ENCODE results near the gene CTDSPL. TPM values are rescaled to one million over a fixed set of nuclear protein-coding genes. Genes with fewer than 3 reads are reported as not detected.
"Not testable (repeated sequence)": the region's sequence is repeated elsewhere in the genome, so short reads cannot be mapped to it uniquely, and the experiment has no call there.

The CTDSPL gene
- total RNA-seq, result 10 to 100 TPM; 33.4 to 72.6 (median 54.0) TPM

GRCh38 chr3:37861620-37862041, at the start of gene CTDSPL:
CTDSPL (plus strand) TSS chr3:37861880; CDS start chr3:37862200, 320 bp downstream.
- peak; percentile 6 for ATAC-seq
- peak within 1 kb of the TSS; percentile 58 to 88 (median 86) for H3K27ac ChIP-seq
- H3K27me3 ChIP-seq, result no peaks in the 10 kb centered on the region
- no peak for TF ChIP-seq POLR2AphosphoS5 (IDR thresholded peaks at IDR 0.05)
- peak in 1 of 4 experiments; percentile 18 for TF ChIP-seq CTCF (IDR thresholded peaks at IDR 0.05)
- no peaks in the 10 kb centered on the region for H3K36me3 ChIP-seq
- H3K4me1 ChIP-seq, result peaks cover 6 to 65% (median 8%) of the 10 kb centered on the region in 3 donors
- H3K9me3 ChIP-seq, result no peaks in the 10 kb centered on the region
- WGBS, 2 donors (ENCODE audit: low coverage in 1 of 2), result no CpG with 5 or more reads among the region's 57 CpGs
- H3K4me3 ChIP-seq, result peak within 1 kb of the TSS; percentile 69 to 82

- H3K27me3 ChIP-seq, result no peaks in the 10 kb centered on the region
- peak overlapping the region in 3 of 4 donors; percentile 5 to 44 (median 16) for H3K27ac ChIP-seq
- no peaks in the 10 kb centered on the region for H3K9me3 ChIP-seq
- ATAC-seq, result no peak
- peaks cover 0 to 36% of the 10 kb centered on the region in 2 donors for H3K36me3 ChIP-seq
- H3K4me1 ChIP-seq, result peaks cover 0 to 52% (median 15%) of the 10 kb centered on the region in 3 donors
- no peak overlapping the region for H3K4me3 ChIP-seq
- WGBS, 2 donors (ENCODE audit: low coverage in 1 of 2), result 18% methylated on average over 2 of the region's 4 CpGs; no CpG with 5 or more reads in 1 of the 2 donors
- TF ChIP-seq EP300 (IDR thresholded peaks at IDR 0.05) (no peak), CTCF (IDR thresholded peaks at IDR 0.05) (no peak), POLR2A (IDR thresholded peaks at IDR 0.05) (no peak), POLR2AphosphoS5 (IDR thresholded peaks at IDR 0.05) (no peak)
Observed at GRCh38 chr3:37812499-37812896, 49.2 kb upstream of the CTDSPL start.

GRCh38 chr3:37813403-37813802, 48.3 kb upstream of the CTDSPL start:
- H3K36me3 ChIP-seq, result peaks cover 0 to 31% of the 10 kb centered on the region in 2 donors
- no peak overlapping the region for H3K4me3 ChIP-seq
- 46 to 50% methylated on average over 1 of the region's 1 CpG for WGBS, 2 donors (ENCODE audit: low coverage in 1 of 2)
- no peak overlapping the region for H3K27ac ChIP-seq
- ATAC-seq, result no peak
- H3K4me1 ChIP-seq, result peaks cover 0 to 57% (median 15%) of the 10 kb centered on the region in 3 donors
- no peaks in the 10 kb centered on the region for H3K9me3 ChIP-seq
- no peak for TF ChIP-seq CTCF (IDR thresholded peaks at IDR 0.05)
- no peak for TF ChIP-seq POLR2AphosphoS5 (IDR thresholded peaks at IDR 0.05)
- TF ChIP-seq EP300 (IDR thresholded peaks at IDR 0.05), result no peak
- no peak for TF ChIP-seq POLR2A (IDR thresholded peaks at IDR 0.05)
- no peaks in the 10 kb centered on the region for H3K27me3 ChIP-seq

- peaks cover 0 to 69% (median 15%) of the 10 kb centered on the region in 3 donors for H3K4me1 ChIP-seq
- H3K36me3 ChIP-seq, result peaks cover 0 to 24% of the 10 kb centered on the region in 2 donors
Observed at GRCh38 chr3:37814547-37814946, 47.1 kb upstream of the CTDSPL start.

GRCh38 chr3:37815156-37815555, 46.5 kb upstream of the CTDSPL start:
- not testable (repeated sequence) for H3K27ac ChIP-seq, H3K4me3 ChIP-seq, H3K9me3 ChIP-seq, ATAC-seq, H3K27me3 ChIP-seq
- Histone ChIP-seq H3K4me1 (peaks cover 0 to 71% (median 15%) of the 10 kb centered on the region in 3 donors), H3K36me3 (peaks cover 0 to 30% of the 10 kb centered on the region in 2 donors)
- WGBS, 2 donors (ENCODE audit: low coverage in 1 of 2), result 90% methylated on average over 6 of the region's 9 CpGs; no CpG with 5 or more reads in 1 of the 2 donors

More at GRCh38 chr3:37814547-37814946, 47.1 kb upstream of the CTDSPL start:
- ATAC-seq, result no peak
- no peaks in the 10 kb centered on the region for H3K27me3 ChIP-seq
- H3K27ac ChIP-seq, result no peak overlapping the region
- WGBS, 2 donors (ENCODE audit: low coverage in 1 of 2), result 94 to 100% methylated on average over 1 to 2 of the region's 2 CpGs
- no peaks in the 10 kb centered on the region for H3K9me3 ChIP-seq
- TF ChIP-seq EP300 (IDR thresholded peaks at IDR 0.05) (no peak), CTCF (IDR thresholded peaks at IDR 0.05) (peak in 2 of 4 experiments; percentile 11 to 26)
- no peak overlapping the region for H3K4me3 ChIP-seq
